Effector memory CD4-positive, alpha-beta T cell (primary cell): ENCODE measurements around the gene DNAH14.
"Not testable (repeated sequence)": the region's sequence is repeated elsewhere in the genome, so short reads cannot be mapped to it uniquely, and the experiment has no call there.

Source experiments
- DNase-seq, 3 donors: peaks; one replicate each; pipeline ENCODE4 v3.0.0-alpha.2; 2020
- H3K27ac ChIP-seq: 2 replicates; pipeline ENCODE4 v1.7.0; 2013; ENCODE audit warnings: mild to moderate bottlenecking, low read length, moderate library complexity; ENCODE audit not compliant: insufficient read depth, poor library complexity, severe bottlenecking
- H3K27me3 ChIP-seq: replicated peaks from 2 replicates; pipeline ENCODE4 v1.7.0; 2013; ENCODE audit warnings: mild to moderate bottlenecking, low read length; ENCODE audit not compliant: insufficient read depth, control insufficient read depth, poor library complexity, severe bottlenecking
- H3K36me3 ChIP-seq: 2 replicates; pipeline ENCODE4 v1.7.0; 2013; ENCODE audit warnings: mild to moderate bottlenecking, low read length, moderate library complexity; ENCODE audit not compliant: control insufficient read depth, insufficient read depth
- H3K4me1 ChIP-seq: 2 replicates; pipeline ENCODE4 v1.7.0; 2013; ENCODE audit warnings: low read length, mild to moderate bottlenecking; ENCODE audit not compliant: control insufficient read depth, insufficient read depth, poor library complexity, severe bottlenecking
- H3K4me3 ChIP-seq: 2 replicates; pipeline ENCODE4 v1.7.0; 2013; ENCODE audit warnings: low read length, low read depth, mild to moderate bottlenecking; ENCODE audit not compliant: insufficient read depth, poor library complexity, severe bottlenecking
- H3K9me3 ChIP-seq: 2 replicates; pipeline ENCODE4 v1.7.0; 2013; ENCODE audit warnings: mild to moderate bottlenecking, low read length, moderate library complexity; ENCODE audit not compliant: control insufficient read depth

Gene DNAH14

GRCh38 chr1:225026701-225027100, 97.2 kb downstream of the DNAH14 start:
- Histone ChIP-seq H3K9me3 (no peaks in the 10 kb centered on the region), H3K27ac (no peak overlapping the region), H3K4me1 (no peaks in the 10 kb centered on the region), H3K27me3 (no peaks in the 10 kb centered on the region), H3K4me3 (no peak overlapping the region), H3K36me3 (no peaks in the 10 kb centered on the region)
- DNase-seq = no peak

- H3K4me3 ChIP-seq, H3K36me3 ChIP-seq, H3K4me1 ChIP-seq, DNase-seq, H3K9me3 ChIP-seq, H3K27me3 ChIP-seq, H3K27ac ChIP-seq: not testable (repeated sequence)
These were observed 107.0 kb downstream of the DNAH14 start for GRCh38 chr1:225036441-225036840.

DNA sequence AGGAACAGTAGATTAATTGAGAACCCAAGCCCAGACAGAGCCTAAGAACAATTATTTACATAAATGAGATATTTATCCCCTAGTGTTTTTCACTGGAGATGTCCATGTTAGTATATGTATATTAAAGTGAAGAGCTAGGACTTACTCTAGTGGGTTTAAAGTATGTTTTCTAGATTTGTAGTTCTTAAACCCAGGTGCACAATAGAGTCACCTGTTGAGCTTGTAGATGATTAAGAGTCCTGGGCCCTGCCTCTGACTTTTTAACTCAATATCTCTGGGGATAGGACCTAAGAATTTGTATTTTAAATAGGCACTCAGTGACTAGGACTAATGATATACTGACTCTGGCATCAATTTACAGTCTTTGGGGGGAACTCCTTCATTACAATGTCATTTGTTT, 112.8 kb downstream of the DNAH14 start:
- H3K4me3 ChIP-seq = no peak overlapping the region
- H3K36me3 ChIP-seq = no peaks in the 10 kb centered on the region
- no peaks in the 10 kb centered on the region for H3K9me3 ChIP-seq
- DNase-seq = no peak
- no peak overlapping the region for H3K27ac ChIP-seq
- no peaks in the 10 kb centered on the region for H3K27me3 ChIP-seq
- H3K4me1 ChIP-seq = no peaks in the 10 kb centered on the region

GRCh38 chr1:225044258-225044657, 114.8 kb downstream of the DNAH14 start:
- Histone ChIP-seq H3K4me3 (no peak overlapping the region), H3K9me3 (no peaks in the 10 kb centered on the region), H3K27me3 (no peaks in the 10 kb centered on the region), H3K27ac (no peak overlapping the region), H3K36me3 (no peaks in the 10 kb centered on the region), H3K4me1 (no peaks in the 10 kb centered on the region)
- no peak for DNase-seq

GRCh38 chr1:225049594-225049993, 120.1 kb downstream of the DNAH14 start:
- no peak for DNase-seq

DNA sequence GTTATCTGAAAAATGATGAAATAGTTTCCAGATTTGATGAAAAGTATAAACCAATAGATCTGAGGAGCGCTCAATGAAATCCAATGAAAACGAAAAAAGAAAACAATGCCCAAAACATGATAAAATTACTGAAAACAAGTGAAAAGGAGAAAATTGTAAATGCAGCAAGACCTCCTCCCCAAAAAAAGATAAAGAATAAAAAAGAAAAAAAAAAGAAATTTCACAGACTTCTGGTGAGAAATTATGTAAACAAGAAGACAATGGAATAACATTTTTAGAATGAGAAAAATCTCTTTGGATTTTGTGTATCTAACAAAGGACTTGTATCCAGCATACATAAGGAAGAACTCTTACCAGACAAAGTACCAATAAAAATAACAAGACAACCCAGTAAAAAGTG, 134.2 kb downstream of the DNAH14 start:
- no peaks in the 10 kb centered on the region for H3K36me3 ChIP-seq
- H3K4me3 ChIP-seq = no peak overlapping the region
- no peaks in the 10 kb centered on the region for H3K27me3 ChIP-seq
- no peak for DNase-seq
- no peaks in the 10 kb centered on the region for H3K4me1 ChIP-seq
- no peak overlapping the region for H3K27ac ChIP-seq
- H3K9me3 ChIP-seq = no peaks in the 10 kb centered on the region

More at GRCh38 chr1:225049594-225049993, 120.1 kb downstream of the DNAH14 start:
- no peaks in the 10 kb centered on the region for H3K36me3 ChIP-seq
- no peak overlapping the region for H3K27ac ChIP-seq
- peaks cover 4% of the 10 kb centered on the region for H3K27me3 ChIP-seq
- no peaks in the 10 kb centered on the region for H3K4me1 ChIP-seq
- H3K9me3 ChIP-seq = no peaks in the 10 kb centered on the region
- H3K4me3 ChIP-seq = no peak overlapping the region

DNA sequence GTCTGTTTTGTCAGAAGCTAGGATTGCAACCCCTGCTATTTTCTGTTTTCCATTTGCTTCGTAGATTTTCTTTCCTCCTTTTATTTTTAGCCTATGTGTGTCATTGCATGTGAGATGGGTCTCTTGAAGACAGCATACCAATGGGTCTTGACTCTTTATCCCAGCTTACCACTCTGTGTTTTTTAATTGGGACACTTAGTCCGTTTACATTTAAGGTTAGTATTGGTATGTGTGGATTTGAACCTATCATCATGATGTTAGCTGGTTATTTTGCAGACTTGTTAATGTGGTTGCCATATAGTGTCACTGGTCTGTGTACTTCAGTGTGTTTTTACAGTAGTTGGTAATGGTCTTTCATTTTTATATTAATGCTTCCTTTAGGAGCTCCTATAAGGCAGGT, 141.5 kb downstream of the DNAH14 start:
- Histone ChIP-seq H3K27me3 (no peaks in the 10 kb centered on the region), H3K9me3 (no peaks in the 10 kb centered on the region), H3K36me3 (no peaks in the 10 kb centered on the region), H3K4me3 (no peak overlapping the region), H3K27ac (no peak overlapping the region), H3K4me1 (no peaks in the 10 kb centered on the region)
- no peak for DNase-seq

DNA sequence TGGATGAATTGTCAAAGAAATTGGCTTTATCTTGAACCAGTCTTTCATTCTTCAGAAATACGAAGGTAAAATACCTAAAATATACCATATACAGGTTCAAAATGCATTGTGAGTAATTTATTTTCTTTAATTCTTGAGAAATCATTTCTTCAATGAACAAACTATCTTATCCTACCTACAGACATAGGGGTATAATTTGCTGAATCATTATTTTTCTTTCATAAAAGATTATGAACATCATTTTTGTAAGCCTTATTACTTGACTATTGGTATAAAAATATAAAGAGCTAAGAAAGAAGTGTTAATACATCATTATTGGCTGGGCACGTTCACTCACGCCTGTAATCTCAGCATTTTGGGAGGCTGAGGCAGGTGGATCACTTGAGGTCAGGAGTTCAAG, 167.7 kb downstream of the DNAH14 start:
- Histone ChIP-seq H3K27ac (no peak overlapping the region), H3K36me3 (no peaks in the 10 kb centered on the region), H3K27me3 (no peaks in the 10 kb centered on the region), H3K4me3 (no peak overlapping the region), H3K9me3 (no peaks in the 10 kb centered on the region), H3K4me1 (no peaks in the 10 kb centered on the region)
- no peak for DNase-seq

DNA sequence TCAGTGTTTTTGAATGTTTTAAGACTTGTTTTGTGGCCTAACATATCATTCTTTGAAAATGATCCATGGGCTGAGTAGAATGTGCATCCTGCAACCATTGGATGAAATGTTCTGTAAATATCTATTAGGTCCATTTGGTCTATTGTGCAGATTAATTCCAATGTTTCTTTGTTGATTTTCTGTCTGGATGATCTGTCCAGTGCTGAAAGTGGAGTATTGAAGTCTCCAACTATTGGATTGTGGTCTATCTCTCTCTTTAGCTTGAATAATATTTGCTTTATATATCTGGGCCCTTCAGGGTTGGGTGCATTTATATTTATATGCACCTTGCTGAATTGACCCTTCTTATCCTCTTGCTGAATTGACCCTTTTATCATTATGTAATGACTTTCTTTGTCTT, 181.5 kb downstream of the DNAH14 start:
- Histone ChIP-seq H3K4me1 (no peaks in the 10 kb centered on the region), H3K27me3 (no peaks in the 10 kb centered on the region), H3K27ac (no peak overlapping the region), H3K9me3 (no peaks in the 10 kb centered on the region), H3K4me3 (no peak overlapping the region), H3K36me3 (no peaks in the 10 kb centered on the region)
- DNase-seq = no peak

DNA sequence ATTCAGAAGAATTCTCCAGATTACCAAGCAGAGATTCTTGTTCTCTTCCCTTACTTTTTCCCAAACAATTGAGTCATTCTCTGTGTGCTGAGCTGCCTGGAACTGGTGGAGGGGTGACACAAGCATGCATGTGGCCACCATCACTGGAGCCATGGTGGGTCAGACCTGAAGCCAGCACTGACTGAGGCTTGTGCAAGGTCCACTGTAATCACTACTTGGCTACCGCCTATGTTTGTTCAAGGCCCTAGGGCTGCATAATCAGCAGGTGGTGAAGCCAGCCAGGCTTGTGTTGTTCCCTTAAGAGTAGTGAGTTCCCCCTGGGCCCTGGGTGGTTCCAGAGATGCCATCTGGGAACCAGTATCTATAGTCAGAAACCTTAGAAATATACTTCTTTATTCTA, 183.8 kb downstream of the DNAH14 start:
- DNase-seq = no peak
- Histone ChIP-seq H3K4me3 (no peak overlapping the region), H3K36me3 (no peaks in the 10 kb centered on the region), H3K9me3 (no peaks in the 10 kb centered on the region), H3K27me3 (no peaks in the 10 kb centered on the region), H3K27ac (no peak overlapping the region), H3K4me1 (no peaks in the 10 kb centered on the region)
